Breast epithelium (tissue), 4 donors: Measurements from ENCODE around the gene KIT. TPM values are rescaled to one million over a fixed set of nuclear protein-coding genes. Genes with fewer than 3 reads are reported as not detected.

Experiments used
- DNase-seq, 2 donors: peaks; one replicate each; pipeline ENCODE4 v3.0.0-alpha.2; 2019; ENCODE audit warnings: low spot score in 2 of 2
- H3K27ac ChIP-seq, 2 donors: fragments of 200-600 bp; sonication (generic) in 1 of 2; one replicate each; pipeline ENCODE4 v1.5.1; 2016 to 2019; ENCODE audit warnings: mild to moderate bottlenecking in 1 of 2
- H3K27me3 ChIP-seq, 2 donors: fragments of 200-600 bp; sonication (generic) in 1 of 2; one replicate each; pipeline versions ENCODE4 v1.5.1 to v1.6.0; 2017 to 2019; ENCODE audit warnings: control low read depth in 1 of 2, mild to moderate bottlenecking in 1 of 2
- H3K36me3 ChIP-seq: fragments of 200-600 bp; one replicate; pipeline ENCODE4 v1.5.1; 2019
- H3K4me1 ChIP-seq, 2 donors: fragments of 200-600 bp; sonication (generic); one replicate each; pipeline ENCODE4 v1.5.1; 2016 to 2019; ENCODE audit warnings: control low read depth in 1 of 2
- H3K4me3 ChIP-seq, 3 donors: fragments of 200-600 bp; sonication (generic); 1 replicate in 2 of 3; 2 replicates in 1 of 3; pipeline ENCODE4 v1.5.1; 2016 to 2019; ENCODE audit warnings: mild to moderate bottlenecking in 3 of 3, moderate library complexity in 2 of 3
- H3K9me3 ChIP-seq, 2 donors: fragments of 200-600 bp; sonication (generic) in 1 of 2; one replicate each; pipeline ENCODE4 v1.5.1; 2016 to 2019; ENCODE audit warnings: control low read depth in 1 of 2
- POLR2A ChIP-seq: fragments of 450-650 bp; IDR thresholded peaks from one replicate; pipeline ENCODE4 v1.6.1; 2016; ENCODE audit warnings: antibody characterized with exemption, mild to moderate bottlenecking, moderate library complexity
- POLR2AphosphoS5 ChIP-seq, 3 donors: sonication (generic); formaldehyde crosslinking; IDR thresholded peaks; one replicate each; pipeline ENCODE4 v1.6.1; 2017; ENCODE audit warnings: antibody characterized with exemption in 3 of 3
- intact Hi-C: fragments of 100-400 bp; cut with DNase I; formaldehyde crosslinking; loops from one replicate; pipeline ENCODE4 v1.15.1; 2023; ENCODE audit warnings: low total_unique reads
- total RNA-seq, 3 donors: library from RNA; depleted of rRNA; stranded (reverse); fragments of >200 nt; gene quantifications; one replicate each; pipeline ENCODE4 v1.1.0, GENCODE V29; 2016
- TF ChIP-seq, protein P1 (sequence below), 3 donors: fragments of 450-650 bp; IDR thresholded peaks; one replicate each; pipeline ENCODE4 v1.5.1; 2016 to 2017; ENCODE audit warnings: antibody characterized with exemption in 3 of 3, mild to moderate bottlenecking in 3 of 3, moderate library complexity in 3 of 3

Gene KIT
- total RNA-seq, 3 donors from 2014 or later: 23.2 to 297 (median 75.4) TPM

DNA sequence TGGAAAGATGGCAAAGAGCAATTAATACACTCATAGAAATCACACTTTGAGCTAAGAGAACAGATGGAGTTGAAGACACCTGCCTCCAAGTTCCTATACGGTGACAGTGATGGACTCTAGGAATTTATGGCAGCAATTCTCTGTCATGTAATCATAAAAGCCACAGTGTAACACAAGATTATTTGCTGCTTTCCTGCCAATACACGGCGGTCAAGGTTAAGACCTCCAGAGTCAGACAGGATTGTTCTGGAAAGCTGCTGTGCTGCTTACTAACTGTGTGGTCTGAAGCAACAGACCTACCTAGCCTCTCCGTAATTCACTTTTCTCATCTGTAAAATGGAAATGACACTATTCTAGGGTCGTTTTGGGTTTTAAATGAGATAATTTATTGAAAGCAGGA is 14.6 kb upstream of the KIT start:
- Histone ChIP-seq H3K4me3 (no peak overlapping the region), H3K4me1 (no peaks in the 10 kb centered on the region), H3K9me3 (no peaks in the 10 kb centered on the region), H3K27me3 (no peaks in the 10 kb centered on the region), H3K36me3 (no peaks in the 10 kb centered on the region), H3K27ac (no peak overlapping the region)
- DNase-seq: no peak
- TF ChIP-seq, protein P1, sequence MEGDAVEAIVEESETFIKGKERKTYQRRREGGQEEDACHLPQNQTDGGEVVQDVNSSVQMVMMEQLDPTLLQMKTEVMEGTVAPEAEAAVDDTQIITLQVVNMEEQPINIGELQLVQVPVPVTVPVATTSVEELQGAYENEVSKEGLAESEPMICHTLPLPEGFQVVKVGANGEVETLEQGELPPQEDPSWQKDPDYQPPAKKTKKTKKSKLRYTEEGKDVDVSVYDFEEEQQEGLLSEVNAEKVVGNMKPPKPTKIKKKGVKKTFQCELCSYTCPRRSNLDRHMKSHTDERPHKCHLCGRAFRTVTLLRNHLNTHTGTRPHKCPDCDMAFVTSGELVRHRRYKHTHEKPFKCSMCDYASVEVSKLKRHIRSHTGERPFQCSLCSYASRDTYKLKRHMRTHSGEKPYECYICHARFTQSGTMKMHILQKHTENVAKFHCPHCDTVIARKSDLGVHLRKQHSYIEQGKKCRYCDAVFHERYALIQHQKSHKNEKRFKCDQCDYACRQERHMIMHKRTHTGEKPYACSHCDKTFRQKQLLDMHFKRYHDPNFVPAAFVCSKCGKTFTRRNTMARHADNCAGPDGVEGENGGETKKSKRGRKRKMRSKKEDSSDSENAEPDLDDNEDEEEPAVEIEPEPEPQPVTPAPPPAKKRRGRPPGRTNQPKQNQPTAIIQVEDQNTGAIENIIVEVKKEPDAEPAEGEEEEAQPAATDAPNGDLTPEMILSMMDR (IDR thresholded peaks at IDR 0.05): no peak
- no peak for TF ChIP-seq POLR2AphosphoS5 (IDR thresholded peaks at IDR 0.05)
- no peak for TF ChIP-seq POLR2A
- intact Hi-C loops: no loop called here

DNA sequence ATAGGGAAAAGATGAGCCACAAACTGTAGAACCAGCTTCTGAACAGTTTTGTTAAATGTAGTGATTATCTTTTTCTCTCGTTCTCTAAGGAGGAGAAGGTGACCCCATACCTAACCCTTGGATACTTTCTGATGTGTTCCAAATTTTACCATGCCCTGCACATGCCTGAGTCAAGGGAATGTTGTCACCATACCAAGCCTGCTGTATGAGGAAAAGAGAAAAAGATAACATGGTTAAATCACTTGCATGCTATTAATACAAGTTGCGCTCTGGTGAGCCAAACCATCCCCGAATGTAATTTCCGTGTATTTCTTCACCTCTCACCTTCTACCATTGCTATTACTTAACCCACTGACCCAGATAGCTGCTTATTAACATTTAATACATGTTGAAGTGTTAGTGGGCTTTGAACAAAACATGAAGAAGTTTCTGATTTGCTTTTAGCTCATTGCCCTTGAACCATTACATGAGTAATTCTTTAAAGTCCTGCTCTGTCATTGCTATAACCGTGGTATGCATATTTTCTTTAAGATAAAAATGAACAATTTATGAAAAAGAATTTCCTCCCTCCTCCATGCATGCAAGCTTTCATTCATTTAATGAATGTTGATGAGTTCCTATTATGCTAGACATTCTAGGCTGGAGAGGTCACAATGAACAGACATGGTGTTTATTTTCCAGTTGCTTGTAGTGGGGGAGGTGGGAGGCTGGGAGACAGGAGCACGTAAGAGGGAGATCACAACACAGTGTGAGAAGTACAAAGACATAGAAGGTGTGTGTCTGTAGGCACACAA is 13.6 kb upstream of the KIT start:
- no peak overlapping the region for H3K27ac ChIP-seq
- no peaks in the 10 kb centered on the region for H3K4me1 ChIP-seq
- no peaks in the 10 kb centered on the region for H3K36me3 ChIP-seq
- no peak for DNase-seq
- H3K9me3 ChIP-seq: no peaks in the 10 kb centered on the region
- no peak for TF ChIP-seq POLR2AphosphoS5 (IDR thresholded peaks at IDR 0.05)
- no peak for TF ChIP-seq POLR2A
- TF ChIP-seq, protein P1 (IDR thresholded peaks at IDR 0.05): no peak
- H3K4me3 ChIP-seq: no peak overlapping the region
- H3K27me3 ChIP-seq: no peaks in the 10 kb centered on the region
- intact Hi-C loops: no loop called here

DNA sequence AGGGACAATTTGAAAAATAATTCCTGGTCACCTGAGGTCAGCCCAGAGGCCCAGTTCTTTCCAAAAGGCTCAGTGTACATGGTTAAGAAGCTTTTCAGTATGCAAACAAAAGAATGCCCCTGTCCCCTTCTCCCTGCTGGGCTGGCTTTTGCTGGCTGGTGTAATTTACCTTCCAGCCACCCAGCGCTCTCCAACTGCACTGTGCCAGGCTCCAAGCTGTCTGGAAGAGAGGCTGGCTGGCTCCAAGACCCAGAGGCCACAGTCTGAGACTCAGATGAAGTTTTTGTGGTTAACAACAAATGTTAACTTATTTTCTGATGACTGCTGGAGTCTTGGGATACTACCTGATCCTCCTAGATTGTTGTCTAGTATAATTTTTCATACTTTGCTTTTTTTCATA is 11.9 kb upstream of the KIT start:
- TF ChIP-seq, protein P1 (IDR thresholded peaks at IDR 0.05): no peak
- TF ChIP-seq POLR2A (no peak), POLR2AphosphoS5 (IDR thresholded peaks at IDR 0.05) (no peak)
- H3K27me3 ChIP-seq: no peaks in the 10 kb centered on the region
- DNase-seq: no peak
- H3K9me3 ChIP-seq: no peaks in the 10 kb centered on the region
- intact Hi-C loops: no loop called here
- no peak overlapping the region for H3K4me3 ChIP-seq
- H3K27ac ChIP-seq: no peak overlapping the region
- no peaks in the 10 kb centered on the region for H3K4me1 ChIP-seq
- H3K36me3 ChIP-seq: no peaks in the 10 kb centered on the region

DNA sequence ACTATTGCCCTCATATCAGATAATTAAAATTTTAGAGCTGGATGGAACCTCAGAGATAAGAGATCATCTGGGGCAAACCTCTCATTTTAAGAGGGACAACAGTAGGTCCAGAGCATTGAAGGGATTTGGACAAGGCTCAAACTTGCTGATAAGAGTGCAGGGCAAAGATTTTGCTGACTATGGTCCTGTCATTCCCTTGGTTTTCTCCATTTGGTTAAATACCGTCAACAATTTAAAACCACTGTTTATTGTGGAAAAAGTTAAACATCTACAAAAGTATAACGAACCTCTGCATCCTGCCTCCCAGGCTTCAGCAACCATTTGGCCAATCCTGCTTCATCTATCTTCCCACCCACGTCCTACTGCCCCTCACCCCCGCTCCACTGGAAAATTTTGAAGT is 10.7 kb upstream of the KIT start:
- Histone ChIP-seq H3K36me3 (no peaks in the 10 kb centered on the region), H3K9me3 (no peaks in the 10 kb centered on the region), H3K27ac (no peak overlapping the region), H3K27me3 (no peaks in the 10 kb centered on the region), H3K4me1 (no peaks in the 10 kb centered on the region), H3K4me3 (no peak overlapping the region)
- TF ChIP-seq POLR2AphosphoS5 (IDR thresholded peaks at IDR 0.05): no peak
- TF ChIP-seq POLR2A: no peak
- TF ChIP-seq, protein P1 (IDR thresholded peaks at IDR 0.05): no peak
- intact Hi-C loops: no loop called here
- no peak for DNase-seq

DNA sequence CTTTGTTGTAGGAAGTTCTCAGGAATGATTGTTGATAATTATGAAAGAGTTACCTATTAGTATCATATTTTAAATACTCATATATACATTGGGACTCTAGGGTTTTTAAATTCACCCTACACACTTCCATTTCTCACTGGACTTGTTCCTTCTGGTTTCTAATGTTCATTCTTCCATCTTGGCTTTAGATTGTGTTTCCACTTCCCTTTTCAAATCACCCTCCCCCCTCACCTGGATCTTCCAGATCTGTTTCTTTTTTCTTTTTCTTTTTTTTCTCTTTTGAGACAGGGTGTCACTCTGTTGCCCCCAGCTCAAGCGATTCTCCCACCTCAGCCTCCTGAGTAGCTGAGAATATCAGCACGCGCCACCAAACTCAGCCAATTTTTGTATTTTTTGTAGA is 6.7 kb upstream of the KIT start:
- H3K4me3 ChIP-seq: no peak overlapping the region
- no peaks in the 10 kb centered on the region for H3K4me1 ChIP-seq
- intact Hi-C loops: no loop called here
- H3K9me3 ChIP-seq: no peaks in the 10 kb centered on the region
- no peak for TF ChIP-seq POLR2AphosphoS5 (IDR thresholded peaks at IDR 0.05)
- TF ChIP-seq POLR2A: no peak
- TF ChIP-seq, protein P1 (IDR thresholded peaks at IDR 0.05): no peak
- H3K27me3 ChIP-seq: no peaks in the 10 kb centered on the region
- no peaks in the 10 kb centered on the region for H3K36me3 ChIP-seq
- H3K27ac ChIP-seq: no peak overlapping the region
- DNase-seq: no peak
